Muscle of arm (tissue), 14 donors: ENCODE measurements around the gene DENND1A. TPM values are rescaled to one million over a fixed set of nuclear protein-coding genes. Genes with fewer than 3 reads are reported as not detected.
"Not testable (repeated sequence)": the region's sequence is repeated elsewhere in the genome, so short reads cannot be mapped to it uniquely, and the experiment has no call there.

Source experiments
- DNase-seq: peaks from one replicate; pipeline ENCODE4 v3.0.0-alpha.2; 2013
- long read RNA-seq, 11 donors: transcript quantifications; one replicate each; lab custom pipeline, GENCODE V29; 2026
- polyA plus RNA-seq, 12 donors: library from polyadenylated mRNA; unstranded; fragments of 120-200 nt; gene quantifications; one replicate each; pipeline ENCODE4 v1.2.1, GENCODE V29; 2013; ENCODE audit not compliant: insufficient read length in 12 of 12

DENND1A gene, protein sequence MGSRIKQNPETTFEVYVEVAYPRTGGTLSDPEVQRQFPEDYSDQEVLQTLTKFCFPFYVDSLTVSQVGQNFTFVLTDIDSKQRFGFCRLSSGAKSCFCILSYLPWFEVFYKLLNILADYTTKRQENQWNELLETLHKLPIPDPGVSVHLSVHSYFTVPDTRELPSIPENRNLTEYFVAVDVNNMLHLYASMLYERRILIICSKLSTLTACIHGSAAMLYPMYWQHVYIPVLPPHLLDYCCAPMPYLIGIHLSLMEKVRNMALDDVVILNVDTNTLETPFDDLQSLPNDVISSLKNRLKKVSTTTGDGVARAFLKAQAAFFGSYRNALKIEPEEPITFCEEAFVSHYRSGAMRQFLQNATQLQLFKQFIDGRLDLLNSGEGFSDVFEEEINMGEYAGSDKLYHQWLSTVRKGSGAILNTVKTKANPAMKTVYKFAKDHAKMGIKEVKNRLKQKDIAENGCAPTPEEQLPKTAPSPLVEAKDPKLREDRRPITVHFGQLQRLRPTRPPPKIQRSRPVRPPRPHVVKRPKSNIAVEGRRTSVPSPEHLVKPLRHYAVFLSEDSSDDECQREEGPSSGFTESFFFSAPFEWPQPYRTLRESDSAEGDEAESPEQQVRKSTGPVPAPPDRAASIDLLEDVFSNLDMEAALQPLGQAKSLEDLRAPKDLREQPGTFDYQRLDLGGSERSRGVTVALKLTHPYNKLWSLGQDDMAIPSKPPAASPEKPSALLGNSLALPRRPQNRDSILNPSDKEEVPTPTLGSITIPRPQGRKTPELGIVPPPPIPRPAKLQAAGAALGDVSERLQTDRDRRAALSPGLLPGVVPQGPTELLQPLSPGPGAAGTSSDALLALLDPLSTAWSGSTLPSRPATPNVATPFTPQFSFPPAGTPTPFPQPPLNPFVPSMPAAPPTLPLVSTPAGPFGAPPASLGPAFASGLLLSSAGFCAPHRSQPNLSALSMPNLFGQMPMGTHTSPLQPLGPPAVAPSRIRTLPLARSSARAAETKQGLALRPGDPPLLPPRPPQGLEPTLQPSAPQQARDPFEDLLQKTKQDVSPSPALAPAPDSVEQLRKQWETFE
- polyA plus RNA-seq: 10 to 100 TPM in 11 of 12 donors, not detected in 1; 12.7 to 19.4 (median 13.7) TPM
- long read RNA-seq, donor 1, partial matches to known transcripts: 0 of 1 reads
- long read RNA-seq, donor 1, other reads (novel, unspliced or antisense): 0 of 1 reads
- long read RNA-seq, donor 2: 0 reads
- long read RNA-seq, donor 3, full-length matches to known transcripts: 1 of 1 reads
- long read RNA-seq, donor 3, partial matches to known transcripts: 0 of 1 reads
- long read RNA-seq, donor 3, other reads (novel, unspliced or antisense): 0 of 1 reads
- long read RNA-seq, donor 4: 0 reads
- long read RNA-seq, donor 5: 0 reads
- long read RNA-seq, donor 6: 0 reads
- long read RNA-seq, donor 7: 0 reads
- long read RNA-seq, donor 8, full-length matches to known transcripts: 1 of 1 reads
- long read RNA-seq, donor 8, partial matches to known transcripts: 0 of 1 reads
- long read RNA-seq, donor 8, other reads (novel, unspliced or antisense): 0 of 1 reads
- long read RNA-seq, donor 9: 0 reads
- long read RNA-seq, donor 10: 0 reads
- long read RNA-seq, donor 11: 0 reads

DNA sequence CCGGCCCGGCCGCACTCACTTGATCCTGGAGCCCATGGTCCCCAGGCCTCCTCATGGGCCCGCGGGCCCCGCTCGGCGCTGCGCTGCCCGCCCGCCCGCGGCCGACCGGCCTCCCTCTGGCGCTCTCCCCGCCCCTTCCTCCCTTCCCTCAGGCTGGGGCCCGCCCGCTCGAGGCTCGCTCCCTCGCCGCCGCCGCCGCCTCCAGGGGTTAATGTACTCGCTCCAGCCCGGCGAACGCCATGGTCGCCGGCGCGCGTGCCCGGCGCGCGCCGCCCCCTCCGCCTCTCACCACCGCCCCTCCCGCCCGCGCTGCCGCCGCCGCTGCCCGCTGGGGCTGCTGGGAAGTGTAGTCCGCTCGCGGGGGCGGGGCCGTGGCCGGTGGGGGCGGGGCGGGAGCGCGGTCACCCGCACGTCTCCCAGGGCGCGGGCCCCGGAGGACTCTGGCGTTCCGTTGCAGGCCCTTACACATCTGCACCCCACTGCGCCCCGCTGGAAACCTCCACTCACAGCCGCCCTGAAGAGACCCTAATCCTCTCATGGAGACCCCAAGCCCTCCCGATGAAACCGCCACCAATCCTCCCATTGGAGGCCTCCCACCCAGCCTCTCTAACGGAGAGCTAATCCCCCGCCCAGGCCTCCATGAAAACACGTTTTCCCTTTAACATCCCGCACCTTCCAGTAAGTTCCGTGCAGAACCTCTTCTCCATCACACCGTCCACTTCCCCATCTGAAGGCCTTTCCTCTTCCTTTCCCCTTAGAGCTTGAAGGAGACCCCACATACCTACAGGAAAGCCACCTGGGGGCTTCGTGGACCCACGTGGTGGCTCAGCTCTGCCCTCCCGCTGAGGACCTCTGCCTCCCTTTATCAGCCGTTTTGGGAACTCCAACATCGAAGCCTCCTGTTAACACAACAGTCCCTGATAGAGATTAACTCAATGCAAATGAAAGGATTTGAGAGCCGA is at the start of gene DENND1A:
Gene DENND1A (minus strand): TSS at position 257 of the 962 bp plus-strand sequence. CDS start 221 bp downstream, at position 36.
- peak; percentile 78 for DNase-seq

DNA sequence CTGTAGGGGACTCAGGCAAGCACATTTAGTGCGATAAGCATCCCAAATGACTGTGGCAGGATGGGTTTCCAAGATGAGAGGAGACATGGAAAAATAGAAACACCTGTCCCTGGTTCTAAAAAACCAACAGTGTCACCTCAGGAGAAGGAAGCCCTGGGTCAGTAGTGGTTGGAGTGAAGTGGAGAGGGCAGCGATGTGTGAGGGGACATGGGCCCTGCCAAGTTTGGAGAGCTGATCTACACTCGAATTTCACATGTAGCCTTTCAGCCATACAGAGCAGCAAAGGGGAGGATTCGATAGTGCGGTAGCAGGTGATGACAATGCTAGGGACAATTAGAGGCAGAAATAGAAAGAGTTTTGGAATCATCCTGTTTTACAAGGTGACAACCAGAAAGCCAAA is 49.1 kb upstream of the DENND1A start:
- no peak for DNase-seq

DNA sequence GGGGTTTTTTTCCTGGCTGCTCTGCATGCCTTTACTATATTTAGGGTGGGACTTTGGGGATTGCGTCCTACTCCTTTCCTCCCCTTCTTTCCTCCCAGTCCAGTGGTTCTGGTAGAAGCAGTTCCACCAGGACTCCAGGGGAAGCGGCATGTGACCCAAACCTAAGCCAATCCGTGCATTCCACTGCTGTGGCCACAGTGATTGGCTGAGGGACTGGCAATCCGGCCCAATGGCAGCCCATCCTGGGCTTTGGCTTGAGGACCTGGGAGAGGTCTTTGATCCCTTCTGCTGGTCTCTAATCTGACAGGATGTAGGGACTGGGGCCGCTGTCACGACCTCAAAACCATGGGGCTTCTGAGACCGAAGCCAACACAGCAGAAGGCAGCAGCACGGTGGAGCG is 46.7 kb upstream of the DENND1A start:
- not testable (repeated sequence) for DNase-seq

DNA sequence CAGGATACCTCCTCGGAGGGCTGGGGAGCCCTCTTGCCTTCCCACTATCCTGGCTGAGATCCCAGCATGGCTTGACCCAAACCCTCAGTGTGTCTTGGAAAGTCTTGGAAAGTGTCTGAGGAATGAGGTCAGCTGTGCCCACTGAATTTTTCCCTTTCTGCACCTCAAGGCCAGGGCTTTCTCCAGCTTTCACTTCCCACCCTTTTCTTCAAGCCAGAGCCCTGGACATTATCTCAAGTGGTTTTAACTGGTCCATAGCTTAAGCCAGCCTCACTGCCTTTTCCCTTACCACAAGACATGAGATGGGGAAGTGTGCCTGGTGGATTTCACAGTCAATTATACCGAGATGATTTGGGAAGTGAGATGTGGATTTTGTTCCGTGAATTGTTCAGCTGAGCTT is 45.9 kb upstream of the DENND1A start:
- DNase-seq: no peak

DNA sequence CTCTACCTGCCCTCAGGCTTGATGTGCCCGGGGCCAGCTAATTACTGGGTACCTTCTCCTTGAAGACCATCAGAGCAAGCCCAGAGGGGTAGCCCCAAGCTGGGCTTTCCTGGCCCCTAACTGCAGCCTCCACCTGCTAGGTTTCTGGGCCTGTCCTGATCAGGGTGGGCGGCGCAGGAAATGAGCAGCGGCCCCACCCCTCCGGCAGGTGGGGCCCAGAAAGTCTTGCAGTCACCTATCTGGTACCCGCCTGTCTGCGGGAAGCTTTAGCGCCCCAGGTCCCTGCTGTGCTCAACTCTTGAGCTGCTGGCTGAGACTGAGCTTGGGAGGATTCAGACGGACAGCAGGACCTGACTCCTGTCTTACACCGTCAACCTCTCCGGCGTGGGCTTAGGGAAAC is 44.5 kb upstream of the DENND1A start:
- no peak for DNase-seq

DNA sequence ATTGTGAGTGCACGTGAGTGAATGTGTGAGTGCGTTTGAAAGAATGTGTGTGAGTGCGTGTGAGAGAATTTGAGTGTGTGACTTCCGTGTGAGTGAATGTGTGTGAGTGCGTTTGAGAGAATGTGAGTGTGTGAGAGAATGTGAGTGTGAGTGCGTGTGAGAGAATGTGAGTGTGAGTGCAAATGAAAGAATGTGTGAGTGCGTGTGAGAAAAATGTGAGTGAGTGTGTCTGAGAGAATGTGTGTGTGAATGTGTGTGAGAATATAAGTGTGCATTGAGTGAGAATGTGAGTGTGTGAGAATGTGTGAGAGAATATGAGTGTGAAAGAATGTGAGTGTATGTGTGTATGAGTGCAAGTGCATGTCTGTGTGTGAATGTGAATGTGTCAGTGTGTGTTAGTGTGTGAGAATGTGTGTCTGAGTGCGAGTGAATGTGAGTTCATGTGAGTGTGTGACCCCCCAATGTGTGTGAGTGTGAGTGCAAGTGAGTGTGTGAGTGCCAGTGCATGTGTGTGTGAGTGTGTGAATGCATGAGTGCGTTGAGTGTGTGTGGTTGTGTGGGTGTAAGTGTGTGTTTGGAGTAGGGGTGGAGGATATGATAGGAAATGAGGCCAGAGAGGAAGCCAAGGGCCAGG is 43.8 kb upstream of the DENND1A start:
- DNase-seq: no peak

DNA sequence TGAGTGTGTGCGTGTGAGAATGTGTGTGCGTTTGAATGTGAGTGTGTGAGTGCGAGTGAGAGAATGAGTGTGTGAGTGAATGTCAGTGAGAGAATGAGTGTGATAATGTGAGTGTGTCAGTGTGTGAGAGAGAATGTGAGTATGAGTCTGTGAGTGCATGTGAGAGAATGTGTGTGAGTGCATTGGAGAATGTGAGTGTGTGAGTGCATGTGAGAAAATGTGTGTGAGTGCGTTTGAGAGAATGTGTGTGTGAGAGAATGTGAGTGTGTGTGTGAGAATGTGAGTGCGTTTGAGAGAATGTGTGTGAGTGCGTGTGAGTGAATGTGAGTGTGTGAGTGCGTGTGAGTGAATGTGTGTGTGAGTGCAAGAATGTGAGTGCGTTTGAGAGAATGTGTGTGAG is 42.7 kb upstream of the DENND1A start:
- DNase-seq: no peak

DNA sequence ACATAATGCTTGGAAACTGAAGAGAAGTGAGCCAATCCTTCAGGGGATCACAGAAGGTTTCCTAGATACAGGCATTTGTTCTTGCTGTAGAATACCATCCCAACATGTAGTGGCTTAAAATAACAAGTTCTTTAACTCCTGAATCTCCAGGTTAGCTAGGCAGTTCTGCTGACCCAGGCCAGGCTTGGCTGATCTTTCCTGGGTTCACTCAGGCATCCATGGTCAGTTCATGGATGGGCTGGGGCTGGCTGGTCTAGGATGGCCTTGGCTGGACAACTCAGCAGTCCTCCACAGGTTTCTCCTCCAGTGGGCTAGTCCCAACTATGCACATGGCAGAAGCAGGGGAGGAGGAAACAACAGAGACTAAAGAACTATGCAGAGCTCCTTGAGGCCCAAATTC is 37.4 kb upstream of the DENND1A start:
- DNase-seq: no peak

DNA sequence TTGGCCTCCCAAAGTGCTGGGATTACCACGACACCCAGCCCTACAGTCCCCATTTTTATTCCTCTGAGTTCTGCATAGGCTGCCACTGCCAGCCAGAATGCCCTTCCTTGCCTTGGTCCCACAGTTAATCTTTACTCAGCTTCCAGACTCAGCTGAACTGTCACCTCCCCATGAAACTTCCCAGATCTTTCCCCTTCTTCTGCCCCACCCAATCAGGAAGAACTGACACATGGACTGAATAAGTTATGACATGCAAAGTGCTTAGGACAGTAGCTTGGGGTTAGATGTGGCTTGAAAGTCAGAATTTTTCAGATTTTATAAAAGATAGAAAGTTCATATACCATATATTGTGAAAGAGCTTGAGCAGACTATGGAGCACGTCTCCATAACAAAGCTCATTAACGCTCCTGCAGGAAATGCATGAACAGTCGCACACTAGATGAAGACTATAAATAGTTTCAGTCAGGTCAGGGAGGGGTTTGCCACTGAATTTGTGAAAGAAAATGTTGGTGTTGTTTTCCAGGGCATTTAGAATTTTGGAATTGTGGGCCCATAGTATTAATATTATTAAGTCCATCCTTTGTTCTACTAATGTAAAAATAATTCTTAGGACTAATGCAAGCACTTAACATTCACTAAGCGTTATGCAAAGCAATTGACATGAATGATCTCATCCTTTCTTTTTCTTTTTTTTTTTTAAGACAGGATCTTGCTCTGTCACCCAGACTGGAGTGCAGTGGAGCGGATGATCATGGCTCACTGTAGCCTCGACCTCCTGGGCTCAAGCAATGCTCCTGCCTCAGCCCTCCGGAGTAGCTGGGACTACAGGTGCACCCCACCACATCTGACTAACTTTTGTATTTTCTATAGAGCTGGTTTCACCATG is 36.1 kb upstream of the DENND1A start:
- no peak for DNase-seq

DNA sequence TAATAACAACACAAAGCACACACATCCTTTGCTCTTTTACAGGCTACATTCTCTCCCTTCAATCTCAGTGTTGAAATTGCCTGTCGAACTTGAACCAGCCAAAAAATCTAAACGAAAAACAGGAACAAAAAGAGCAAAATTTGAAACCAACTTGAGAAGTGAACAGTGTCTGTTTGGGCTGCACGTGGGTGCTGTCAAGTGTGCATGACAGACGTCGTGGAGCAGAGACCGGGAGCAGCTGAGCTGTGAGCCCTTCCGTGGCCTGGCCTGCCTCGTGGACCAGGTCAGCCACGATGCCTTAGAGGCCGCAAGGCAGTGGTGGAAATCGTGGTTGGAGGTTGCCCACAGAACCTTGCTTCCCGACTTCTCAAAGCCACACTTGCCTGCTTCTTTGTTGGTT is 34.8 kb upstream of the DENND1A start:
- DNase-seq: no peak

DNA sequence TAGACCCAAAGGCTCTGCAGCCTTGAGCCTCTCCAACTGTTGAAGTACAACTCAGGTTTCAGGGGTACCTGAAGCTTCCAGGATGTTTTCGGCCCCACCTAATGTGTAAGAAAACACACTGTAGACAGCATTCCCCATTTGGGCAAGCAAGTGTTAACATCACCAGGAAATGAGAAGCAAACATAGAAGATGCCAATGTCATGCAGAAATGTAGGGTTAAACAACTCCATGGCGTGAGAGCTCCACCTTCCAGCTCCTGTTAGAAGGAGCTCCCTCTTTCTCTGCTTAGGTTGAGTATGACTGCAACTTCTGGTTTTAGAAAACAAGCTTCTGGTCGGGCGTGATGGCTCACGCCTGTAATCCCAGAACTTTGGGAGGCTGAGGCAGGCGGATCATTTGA is 31.0 kb upstream of the DENND1A start:
- DNase-seq: no peak

DNA sequence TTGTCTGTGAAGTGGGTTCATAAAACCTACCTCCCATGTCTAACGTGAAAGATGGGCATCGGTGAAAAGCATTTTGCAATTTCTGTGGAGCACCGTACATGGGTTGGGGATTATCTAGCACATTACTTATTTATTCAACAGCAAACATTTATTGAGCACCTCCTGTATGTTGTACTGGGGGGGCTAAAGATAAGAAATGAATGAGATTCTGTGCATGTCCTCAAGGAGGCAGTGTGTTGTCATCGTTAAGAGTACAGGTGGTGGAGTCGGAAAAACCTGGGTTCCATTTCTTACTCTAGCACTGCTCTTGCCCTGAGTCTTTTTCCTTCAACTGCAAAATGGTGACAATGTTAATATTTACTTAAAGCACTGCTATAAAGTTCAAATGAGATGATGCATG is 30.4 kb upstream of the DENND1A start:
- no peak for DNase-seq

DNA sequence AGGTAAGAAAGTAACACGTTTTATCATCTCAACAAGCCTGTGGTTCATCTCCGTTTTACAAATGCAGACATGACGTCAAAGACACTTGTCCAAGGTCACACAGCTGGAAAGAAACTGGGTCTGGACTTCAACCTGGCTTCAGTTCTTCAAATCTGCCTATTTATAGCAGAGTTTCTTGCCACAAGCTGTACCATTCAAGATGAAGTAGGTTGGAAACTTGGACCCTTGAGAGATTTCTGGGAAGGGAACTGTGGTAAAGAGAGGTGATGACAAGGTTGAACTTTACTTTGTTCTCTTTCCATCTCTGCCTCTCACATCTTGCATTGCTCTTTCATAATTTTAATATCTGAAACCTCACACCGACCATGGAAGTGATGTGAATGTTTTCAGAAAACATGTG is 29.9 kb upstream of the DENND1A start:
- DNase-seq: no peak

DNA sequence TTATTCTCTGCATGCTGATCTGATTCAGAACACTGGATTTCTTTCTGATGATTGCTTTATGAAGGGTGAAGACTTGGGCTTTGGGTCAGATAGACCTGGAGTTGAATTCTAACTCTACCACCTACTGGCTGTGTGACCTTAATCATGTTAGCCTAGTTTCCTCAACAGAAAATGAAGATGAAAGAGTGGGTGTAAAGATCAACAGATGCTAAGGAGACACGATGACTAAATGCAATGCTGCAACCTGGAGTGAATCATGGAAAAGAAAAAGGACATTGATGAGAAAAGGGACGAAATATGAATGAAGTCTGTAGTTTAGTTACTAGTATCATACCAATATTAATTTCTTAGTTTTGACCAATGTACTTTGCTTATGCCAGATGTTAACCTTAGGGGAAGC is 27.8 kb upstream of the DENND1A start:
- no peak for DNase-seq

DNA sequence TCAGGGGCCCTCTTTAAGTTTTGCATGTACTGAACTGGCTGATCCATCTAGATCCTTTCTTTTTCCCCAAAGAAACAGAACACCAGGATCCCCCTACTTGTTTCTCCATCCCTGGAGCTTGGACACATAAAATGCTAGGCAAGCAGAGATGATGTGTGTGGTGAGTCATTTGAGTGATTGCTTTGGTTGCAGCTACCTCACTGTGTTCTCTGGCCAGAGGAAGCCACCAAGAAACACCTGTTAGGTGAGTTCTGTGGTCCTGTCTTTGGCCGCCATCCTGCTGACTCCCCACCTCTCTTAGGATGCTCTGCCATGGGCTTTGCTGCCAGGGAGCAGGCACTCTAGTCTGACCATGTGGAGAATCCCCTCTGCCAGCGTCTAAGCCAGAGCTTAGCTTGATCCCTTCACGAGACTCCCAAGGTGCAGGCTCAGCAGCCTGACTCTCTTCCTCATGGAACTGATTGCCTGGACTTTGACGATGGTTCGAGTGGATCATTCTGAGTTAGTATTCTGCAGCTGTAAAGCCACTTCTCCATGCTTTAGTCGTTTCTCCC is 27.3 kb upstream of the DENND1A start:
- DNase-seq: no peak

DNA sequence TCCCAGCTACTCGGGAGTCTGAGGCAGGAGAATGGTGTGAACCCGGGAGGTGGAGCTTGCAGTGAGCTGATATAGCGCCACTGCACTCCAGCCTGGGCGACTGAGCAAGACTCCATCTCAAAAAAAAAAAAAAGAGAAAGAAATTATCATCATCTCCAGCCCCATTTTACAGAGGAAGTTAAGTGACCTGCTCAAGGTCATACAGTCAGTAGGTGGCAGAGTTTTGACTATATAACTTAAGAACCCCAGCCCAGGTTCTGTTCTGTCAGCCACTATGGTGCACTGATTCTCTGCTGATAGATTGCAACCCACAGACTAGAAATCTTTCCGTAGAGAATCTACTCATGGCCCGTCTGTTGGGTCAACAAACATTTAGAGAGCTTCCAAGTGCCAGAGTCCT is 25.7 kb upstream of the DENND1A start:
- DNase-seq: no peak

DNA sequence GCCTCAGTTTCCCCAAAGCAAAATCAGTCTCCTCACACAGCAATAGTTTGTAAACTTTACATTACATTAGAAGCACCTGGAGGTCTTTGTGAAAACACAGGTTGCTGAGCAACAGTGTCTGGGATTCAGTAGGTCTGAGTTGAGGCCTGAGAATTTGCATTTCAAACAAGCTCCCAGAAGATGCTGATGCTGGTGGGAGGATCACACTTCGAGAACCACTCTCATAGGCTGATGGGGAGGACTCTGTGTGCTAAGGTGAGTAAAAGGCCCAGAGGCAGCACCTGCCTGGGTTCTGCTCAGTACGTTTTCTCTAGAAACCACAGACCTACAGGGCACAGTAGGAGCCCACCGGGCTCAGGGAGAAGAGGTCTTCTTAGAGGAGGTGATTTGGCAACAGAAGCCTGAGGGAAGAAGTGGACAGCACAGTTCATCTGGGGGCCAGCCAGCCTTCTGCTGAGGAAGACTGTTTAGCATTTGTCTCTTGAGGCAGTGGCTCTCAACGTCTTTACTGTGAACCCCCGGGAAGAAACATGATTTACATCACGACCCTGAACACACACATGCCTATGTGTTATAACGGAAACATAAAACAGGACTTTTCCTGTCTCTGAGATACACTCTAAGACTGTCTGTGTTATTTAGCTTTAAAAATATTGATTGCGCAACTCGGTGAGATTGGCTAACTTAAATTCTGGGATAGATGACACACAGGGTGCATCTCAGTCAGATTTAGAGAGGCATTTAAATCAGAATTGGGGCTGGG is 24.8 kb upstream of the DENND1A start:
- peak; percentile 21 for DNase-seq
